ENCODE results near the gene CDK1.

- TF ChIP-seq CTCF (conservative IDR thresholded peaks at IDR 0.05) (no peak), EZH2 (IDR thresholded peaks at IDR 0.05; ENCODE audit: low read depth) (no peak)
These were observed 18.9 kb downstream of the CDK1 start for GRCh38 chr10:60797200-60797599.
